Memory B cell (primary cell): ENCODE data around the gene CDK14.

Experiments used
- ATAC-seq: fragments of 150-1000 bp; cut with Tn5 transposase; 2 replicates; pipeline ENCODE4 v1.10.0; 2021; ENCODE audit warnings: low read depth, mild to moderate bottlenecking, moderate library complexity
- DNase-seq, 2 donors: peaks; one replicate each; pipeline ENCODE4 v3.0.0; 2022; ENCODE audit warnings: low spot score in 2 of 2
- H3K27ac Mint-ChIP-seq: one replicate; pipeline ENCODE4 v1.8.0; 2022; ENCODE audit warnings: mild to moderate bottlenecking, moderate library complexity, mixed read lengths
- H3K27me3 Mint-ChIP-seq: one replicate; pipeline ENCODE4 v1.8.0; 2022; ENCODE audit warnings: mixed read lengths
- H3K36me3 Mint-ChIP-seq: one replicate; pipeline ENCODE4 v1.8.0; 2022; ENCODE audit warnings: mild to moderate bottlenecking, mixed read lengths
- H3K4me1 Mint-ChIP-seq: one replicate; pipeline ENCODE4 v1.8.0; 2022; ENCODE audit warnings: mixed read lengths
- H3K4me3 Mint-ChIP-seq: one replicate; pipeline ENCODE4 v1.8.0; 2022; ENCODE audit warnings: mild to moderate bottlenecking, moderate library complexity, mixed read lengths
- H3K9me3 Mint-ChIP-seq: one replicate; pipeline ENCODE4 v1.8.0; 2022; ENCODE audit warnings: mixed read lengths

CDK14 gene

DNA sequence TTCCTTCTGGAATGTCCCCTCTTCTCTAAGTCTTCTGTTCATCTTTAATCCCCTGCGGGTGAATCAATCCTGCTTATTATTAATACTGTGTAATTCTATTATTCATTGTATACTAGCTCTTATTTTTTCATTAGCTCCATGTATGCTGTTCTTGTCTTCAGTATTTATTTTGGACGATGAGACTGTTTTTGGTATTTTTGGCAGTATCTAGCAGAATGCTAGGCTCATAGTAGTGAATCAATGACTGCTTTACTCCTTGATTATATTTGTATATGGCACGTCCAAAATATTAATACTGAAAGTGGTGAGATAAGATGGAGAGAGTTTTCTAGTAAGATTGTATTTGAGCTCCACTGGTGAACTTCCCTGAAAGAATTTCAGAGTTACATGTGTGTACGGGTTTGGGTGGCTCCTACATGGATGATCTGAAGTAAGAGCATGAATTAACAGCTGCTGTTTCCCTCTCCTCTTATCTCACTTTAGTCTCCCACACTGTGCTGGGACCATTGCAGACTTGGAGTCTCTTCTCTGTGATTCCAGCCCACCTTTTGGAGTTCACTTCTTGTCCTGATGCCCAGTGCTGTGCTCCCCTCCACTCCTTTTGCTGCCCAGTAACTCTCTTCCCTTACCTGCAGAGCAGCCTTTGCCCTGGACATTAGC, 226.0 kb downstream of the CDK14 start:
- H3K4me1 Mint-ChIP-seq = peaks cover 28% of the 10 kb centered on the region
- ATAC-seq = no peak

GRCh38 chr7:90824386-90825307, 228.5 kb downstream of the CDK14 start:
- DNase-seq = no peak
- Mint-ChIP-seq H3K4me1 (peaks cover 26% of the 10 kb centered on the region), H3K4me3 (no peak overlapping the region), H3K27ac (peak overlapping the region; percentile 77), H3K27me3 (no peaks in the 10 kb centered on the region), H3K36me3 (peaks cover 41% of the 10 kb centered on the region), H3K9me3 (peaks cover 5% of the 10 kb centered on the region)
- no peak for ATAC-seq

More for the DNA sequence above, 226.0 kb downstream of the CDK14 start:
- H3K27ac Mint-ChIP-seq = peak overlapping the region; percentile 61
- no peaks in the 10 kb centered on the region for H3K27me3 Mint-ChIP-seq
- no peak overlapping the region for H3K4me3 Mint-ChIP-seq
- H3K36me3 Mint-ChIP-seq = peaks cover 32% of the 10 kb centered on the region
- no peak for DNase-seq
- H3K9me3 Mint-ChIP-seq = peaks cover 3% of the 10 kb centered on the region

DNA sequence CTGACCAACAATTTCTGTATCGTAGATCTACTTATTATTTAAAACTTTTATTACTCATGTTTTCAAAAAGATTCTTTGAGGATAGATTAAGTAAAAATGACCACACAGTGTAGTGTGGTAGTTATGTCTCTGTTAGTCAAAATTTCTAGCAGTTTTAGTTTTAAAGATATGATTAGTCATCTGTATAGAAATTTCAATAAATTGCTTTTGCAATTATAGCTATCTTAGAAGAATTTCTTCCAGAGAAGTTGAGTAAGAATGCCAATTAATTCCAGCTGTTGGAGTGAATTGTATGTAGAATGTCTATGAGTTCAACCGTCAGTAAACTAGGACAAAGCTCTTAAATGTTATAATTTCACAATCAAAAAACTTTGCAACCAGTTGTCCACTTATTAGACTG, 229.7 kb downstream of the CDK14 start:
- Mint-ChIP-seq H3K9me3 (peaks cover 3% of the 10 kb centered on the region), H3K4me3 (no peak overlapping the region), H3K27me3 (no peaks in the 10 kb centered on the region), H3K36me3 (peaks cover 42% of the 10 kb centered on the region), H3K27ac (no peak overlapping the region), H3K4me1 (peaks cover 24% of the 10 kb centered on the region)
- DNase-seq (no peak), ATAC-seq (no peak)

- Mint-ChIP-seq H3K27me3 (no peaks in the 10 kb centered on the region), H3K9me3 (peaks cover 3% of the 10 kb centered on the region), H3K4me1 (peaks cover 26% of the 10 kb centered on the region), H3K36me3 (peaks cover 40% of the 10 kb centered on the region), H3K4me3 (no peak overlapping the region), H3K27ac (no peak overlapping the region)
- no peak for ATAC-seq
- DNase-seq = no peak
Measured at GRCh38 chr7:90828601-90829000, 232.5 kb downstream of the CDK14 start.

- peaks cover 43% of the 10 kb centered on the region for H3K36me3 Mint-ChIP-seq
- H3K9me3 Mint-ChIP-seq = peaks cover 9% of the 10 kb centered on the region
- H3K27ac Mint-ChIP-seq = no peak overlapping the region
- H3K4me3 Mint-ChIP-seq = no peak overlapping the region
- peaks cover 28% of the 10 kb centered on the region for H3K4me1 Mint-ChIP-seq
- H3K27me3 Mint-ChIP-seq = no peaks in the 10 kb centered on the region
- ATAC-seq = no peak
- no peak for DNase-seq
Measured at GRCh38 chr7:90830308-90830707, 234.2 kb downstream of the CDK14 start.

DNA sequence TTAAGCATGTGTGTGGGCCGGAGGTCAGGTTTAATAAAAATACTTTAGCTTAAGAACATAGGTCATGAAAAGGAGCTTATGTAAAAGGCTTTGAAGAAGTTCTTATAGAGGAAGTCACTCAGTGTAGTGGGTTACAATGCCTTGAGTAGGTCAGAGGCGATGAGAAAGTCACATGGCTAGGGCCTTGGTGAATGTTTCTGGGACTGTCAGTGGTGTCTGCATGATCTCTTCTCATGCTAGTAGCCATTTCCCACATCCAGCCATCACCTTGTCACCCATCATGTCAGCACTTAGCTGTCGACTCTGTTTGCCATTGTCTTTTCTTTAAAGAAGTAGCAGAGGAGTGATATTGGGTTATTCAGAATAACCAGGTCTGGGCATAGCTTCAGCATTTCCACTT, 236.6 kb downstream of the CDK14 start:
- peaks cover 51% of the 10 kb centered on the region for H3K36me3 Mint-ChIP-seq
- H3K9me3 Mint-ChIP-seq = peaks cover 9% of the 10 kb centered on the region
- no peak overlapping the region for H3K4me3 Mint-ChIP-seq
- no peak for DNase-seq
- no peaks in the 10 kb centered on the region for H3K27me3 Mint-ChIP-seq
- H3K27ac Mint-ChIP-seq = no peak overlapping the region
- H3K4me1 Mint-ChIP-seq = peaks cover 30% of the 10 kb centered on the region
- ATAC-seq = no peak

DNA sequence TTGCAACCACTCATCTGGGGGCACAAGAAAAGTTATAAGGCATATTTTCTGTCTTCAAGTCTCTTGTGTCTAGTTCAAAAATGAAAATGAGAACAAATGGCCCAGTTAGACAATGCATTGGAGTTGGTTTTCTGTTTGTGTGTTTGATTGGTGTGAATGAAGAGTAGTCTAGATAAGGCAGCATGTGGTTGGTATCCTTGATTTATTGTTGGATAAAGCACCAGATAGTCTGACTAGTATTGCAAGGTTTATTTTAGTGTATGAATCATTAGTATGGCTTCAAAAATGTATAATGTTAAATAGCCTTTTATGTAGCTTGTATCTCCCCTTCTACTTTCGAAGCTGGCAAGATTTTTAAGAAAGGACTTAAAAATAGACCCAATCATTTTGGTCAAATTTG, 237.3 kb downstream of the CDK14 start:
- H3K4me1 Mint-ChIP-seq = peaks cover 30% of the 10 kb centered on the region
- peaks cover 55% of the 10 kb centered on the region for H3K36me3 Mint-ChIP-seq
- ATAC-seq (no peak), DNase-seq (no peak)
- no peak overlapping the region for H3K27ac Mint-ChIP-seq
- peaks cover 9% of the 10 kb centered on the region for H3K9me3 Mint-ChIP-seq
- no peak overlapping the region for H3K4me3 Mint-ChIP-seq
- no peaks in the 10 kb centered on the region for H3K27me3 Mint-ChIP-seq

- H3K36me3 Mint-ChIP-seq = peaks cover 57% of the 10 kb centered on the region
- no peaks in the 10 kb centered on the region for H3K27me3 Mint-ChIP-seq
- H3K4me1 Mint-ChIP-seq = peaks cover 36% of the 10 kb centered on the region
- DNase-seq (no peak), ATAC-seq (no peak)
- H3K9me3 Mint-ChIP-seq = peaks cover 9% of the 10 kb centered on the region
- H3K4me3 Mint-ChIP-seq = no peak overlapping the region
- H3K27ac Mint-ChIP-seq = peak overlapping the region; percentile 3
Measured at GRCh38 chr7:90834771-90835170, 238.7 kb downstream of the CDK14 start.

GRCh38 chr7:90835861-90836260, 239.7 kb downstream of the CDK14 start:
- H3K27ac Mint-ChIP-seq = no peak overlapping the region
- H3K9me3 Mint-ChIP-seq = peaks cover 9% of the 10 kb centered on the region
- no peak for ATAC-seq
- H3K4me1 Mint-ChIP-seq = peaks cover 38% of the 10 kb centered on the region
- H3K27me3 Mint-ChIP-seq = no peaks in the 10 kb centered on the region
- no peak for DNase-seq
- peaks cover 48% of the 10 kb centered on the region for H3K36me3 Mint-ChIP-seq
- no peak overlapping the region for H3K4me3 Mint-ChIP-seq

GRCh38 chr7:90836937-90837336, 240.8 kb downstream of the CDK14 start:
- peaks cover 39% of the 10 kb centered on the region for H3K36me3 Mint-ChIP-seq
- H3K4me3 Mint-ChIP-seq = no peak overlapping the region
- no peaks in the 10 kb centered on the region for H3K27me3 Mint-ChIP-seq
- ATAC-seq (no peak), DNase-seq (no peak)
- H3K4me1 Mint-ChIP-seq = peaks cover 29% of the 10 kb centered on the region
- peaks cover 9% of the 10 kb centered on the region for H3K9me3 Mint-ChIP-seq
- H3K27ac Mint-ChIP-seq = no peak overlapping the region

DNA sequence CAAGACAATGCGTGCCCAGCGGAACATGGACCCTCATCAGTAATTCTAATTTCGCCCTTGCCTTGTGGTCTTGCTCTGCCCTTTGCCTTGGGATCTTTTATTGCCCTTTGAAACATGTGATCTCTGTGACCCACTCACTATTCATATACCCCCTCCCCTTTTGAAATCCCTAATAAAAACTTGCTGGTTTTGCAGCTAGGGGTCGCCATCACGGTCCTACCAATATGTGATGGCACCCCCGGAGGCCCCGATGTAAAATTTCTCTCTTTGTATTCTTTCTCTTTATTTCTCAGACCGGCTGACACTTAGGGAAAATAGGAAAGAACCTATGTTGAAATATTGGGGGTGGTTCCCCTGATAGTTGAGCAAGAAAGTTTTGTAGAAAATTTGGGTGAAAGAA, 242.7 kb downstream of the CDK14 start:
- ATAC-seq (no peak), DNase-seq (no peak)
- peak overlapping the region; percentile 70 for H3K27ac Mint-ChIP-seq
- peaks cover 39% of the 10 kb centered on the region for H3K36me3 Mint-ChIP-seq
- H3K4me3 Mint-ChIP-seq = no peak overlapping the region
- H3K9me3 Mint-ChIP-seq = peaks cover 9% of the 10 kb centered on the region
- no peaks in the 10 kb centered on the region for H3K27me3 Mint-ChIP-seq
- peaks cover 34% of the 10 kb centered on the region for H3K4me1 Mint-ChIP-seq

- H3K4me3 Mint-ChIP-seq = no peak overlapping the region
- peaks cover 36% of the 10 kb centered on the region for H3K4me1 Mint-ChIP-seq
- ATAC-seq (no peak), DNase-seq (no peak)
- peaks cover 8% of the 10 kb centered on the region for H3K9me3 Mint-ChIP-seq
- no peaks in the 10 kb centered on the region for H3K27me3 Mint-ChIP-seq
- peaks cover 38% of the 10 kb centered on the region for H3K36me3 Mint-ChIP-seq
- H3K27ac Mint-ChIP-seq = peak overlapping the region; percentile 70
Measured at GRCh38 chr7:90839316-90839715, 243.2 kb downstream of the CDK14 start.

- Mint-ChIP-seq H3K4me1 (peaks cover 36% of the 10 kb centered on the region), H3K9me3 (peaks cover 6% of the 10 kb centered on the region), H3K4me3 (no peak overlapping the region), H3K36me3 (peaks cover 34% of the 10 kb centered on the region), H3K27me3 (no peaks in the 10 kb centered on the region), H3K27ac (no peak overlapping the region)
- ATAC-seq (no peak), DNase-seq (no peak)
Measured at GRCh38 chr7:90839727-90840291, 243.7 kb downstream of the CDK14 start.

- Mint-ChIP-seq H3K36me3 (peaks cover 28% of the 10 kb centered on the region), H3K4me3 (no peak overlapping the region), H3K27ac (peak overlapping the region; percentile 26), H3K4me1 (peaks cover 39% of the 10 kb centered on the region), H3K27me3 (no peaks in the 10 kb centered on the region), H3K9me3 (peaks cover 3% of the 10 kb centered on the region)
- peak; percentile 39 for ATAC-seq
- DNase-seq = no peak
Measured at GRCh38 chr7:90841759-90842429, 245.8 kb downstream of the CDK14 start.
